Neural cell (in vitro differentiated cells): Measurements from ENCODE around the gene NLRX1.

ENCODE experiments used
- CTCF ChIP-seq: fragments of 450-650 bp; IDR thresholded peaks from 2 replicates; pipeline ENCODE4 v1.5.1; 2014; ENCODE audit warnings: antibody characterized with exemption, mild to moderate bottlenecking, moderate library complexity; ENCODE audit not compliant: poor library complexity, severe bottlenecking
- EP300 ChIP-seq: fragments of 450-650 bp; conservative IDR thresholded peaks from 2 replicates; pipeline ENCODE4 v1.6.1; 2014; ENCODE audit warnings: antibody characterized with exemption, mild to moderate bottlenecking, moderate library complexity; ENCODE audit not compliant: poor library complexity, severe bottlenecking
- EZH2 ChIP-seq: fragments of 200-600, 300-800 bp; shearing (Covaris generic), sonication (generic); IDR thresholded peaks from 2 replicates; pipeline ENCODE4 v1.6.1; 2014; ENCODE audit warnings: antibody characterized with exemption, low read length, borderline replicate concordance, mild to moderate bottlenecking; ENCODE audit not compliant: insufficient read depth, poor library complexity, severe bottlenecking
- POLR2AphosphoS5 ChIP-seq: IDR thresholded peaks from 2 replicates; pipeline ENCODE4 v1.6.1; 2012
- RAD21 ChIP-seq: fragments of 450-650 bp; conservative IDR thresholded peaks from 2 replicates; pipeline ENCODE4 v1.6.1; 2014; ENCODE audit warnings: antibody characterized with exemption, mild to moderate bottlenecking, moderate library complexity
- TAF1 ChIP-seq: IDR thresholded peaks from 2 replicates; pipeline ENCODE4 v1.6.1; 2012; ENCODE audit warnings: low read depth

DNA sequence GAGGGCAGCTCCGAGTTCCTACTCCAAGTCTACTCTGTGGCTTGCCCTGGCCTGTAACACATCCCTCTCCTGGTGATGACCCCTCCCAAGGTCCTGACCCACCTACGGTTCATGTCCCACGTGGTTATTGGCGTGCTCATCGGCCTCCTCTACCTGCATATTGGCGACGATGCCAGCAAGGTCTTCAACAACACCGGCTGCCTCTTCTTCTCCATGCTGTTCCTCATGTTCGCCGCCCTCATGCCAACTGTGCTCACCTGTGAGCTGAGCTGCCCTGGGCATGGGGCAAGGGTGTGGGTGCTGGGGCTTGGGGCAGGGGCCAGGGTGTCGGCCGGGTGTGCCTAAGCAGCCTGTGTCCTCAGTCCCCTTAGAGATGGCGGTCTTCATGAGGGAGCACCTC, 10.1 kb upstream of the NLRX1 start:
- TF ChIP-seq CTCF (no peak), TAF1 (no peak), POLR2AphosphoS5 (no peak), EP300 (no peak), RAD21 (no peak), EZH2 (no peak)
